H1 (cell line): ENCODE measurements around the gene KATNBL1. TPM values are rescaled to one million over a fixed set of nuclear protein-coding genes. Genes with fewer than 3 reads are reported as not detected.

ENCODE experiments used
- CTCF ChIA-PET: fragments of 300-600 bp; sonication (Branson Sonifier 250); formaldehyde crosslinking; loops from one replicate; lab custom pipeline; 2021; ENCODE audit not compliant: partially characterized antibody; lab: Charles Lee
- POLR2A ChIA-PET: fragments of 300-600 bp; sonication (Branson Sonifier 250); formaldehyde crosslinking; loops from one replicate; lab custom pipeline; 2021; ENCODE audit warnings: inconsistent platforms; ENCODE audit not compliant: partially characterized antibody; lab: Charles Lee
- DNase-seq, 2 experiments: peaks; one replicate each; pipeline versions ENCODE4 v3.0.0 to v3.0.0-alpha.2; 2010 to 2022; ENCODE audit warnings: low spot score in 2 of 2, low read depth in 1 of 2, mixed read lengths in 1 of 2
- FAIRE-seq: peaks from 2 replicates; lab custom pipeline; 2011; peaks lifted over from hg19 to GRCh38; lab: Jason Lieb, UNC
- H2AFZ ChIP-seq: 2 replicates; pipeline ENCODE4 v1.8.1; 2012; ENCODE audit warnings: low read length, inconsistent platforms
- H2AK5ac ChIP-seq: 2 replicates; pipeline ENCODE4 v1.6.1; 2013; ENCODE audit warnings: low read depth, low read length
- H2BK120ac ChIP-seq: replicated peaks from 2 replicates; pipeline ENCODE3; 2013; ENCODE audit warnings: low read depth, low read length, inconsistent platforms
- H2BK12ac ChIP-seq: 2 replicates; pipeline ENCODE4 v1.6.1; 2013; ENCODE audit warnings: low read depth, low read length
- H2BK15ac ChIP-seq: 2 replicates; pipeline ENCODE4 v1.6.1; 2013; ENCODE audit warnings: low read length
- H2BK20ac ChIP-seq: 2 replicates; pipeline ENCODE4 v1.6.1; 2013; ENCODE audit warnings: low read length
- H2BK5ac ChIP-seq: 2 replicates; pipeline ENCODE4 v1.6.1; 2013; ENCODE audit warnings: low read depth, low read length
- H3K14ac ChIP-seq: 2 replicates; pipeline ENCODE4 v1.6.1; 2013; ENCODE audit warnings: inconsistent platforms; ENCODE audit not compliant: insufficient read length
- H3K18ac ChIP-seq: 2 replicates; pipeline ENCODE4 v1.6.1; 2013; ENCODE audit warnings: low read length; ENCODE audit errors: extremely low read depth
- H3K23ac ChIP-seq: 2 replicates; pipeline ENCODE4 v1.6.1; 2013; ENCODE audit warnings: inconsistent platforms; ENCODE audit not compliant: insufficient read length
- H3K23me2 ChIP-seq: 2 replicates; pipeline ENCODE4 v1.6.1; 2013; ENCODE audit warnings: low read depth, low read length
- H3K27ac ChIP-seq: 2 replicates; pipeline ENCODE4 v1.6.1; 2011; ENCODE audit warnings: low read depth, low read length, inconsistent platforms
- H3K27me3 ChIP-seq, 4 experiments: replicated peaks in 1 of 4; 1 replicate in 1 of 4; 2 replicates in 3 of 4; pipeline versions ENCODE4 v1.6.1 to v1.8.1; 2011 to 2013; ENCODE audit warnings: low read length in 3 of 4, mild to moderate bottlenecking in 3 of 4, inconsistent platforms in 2 of 4, mixed read lengths in 2 of 4, moderate library complexity in 1 of 4; ENCODE audit not compliant: control insufficient read depth in 3 of 4, insufficient read depth in 3 of 4; ENCODE audit errors: extremely low read depth in 1 of 4
- H3K36me3 ChIP-seq, 4 experiments: 2 replicates each; pipeline versions ENCODE4 v1.6.1 to v1.8.1; 2011 to 2013; ENCODE audit warnings: mild to moderate bottlenecking in 4 of 4, low read length in 3 of 4, moderate library complexity in 2 of 4, control low read depth in 1 of 4, inconsistent platforms in 1 of 4; ENCODE audit not compliant: insufficient read depth in 4 of 4, control insufficient read depth in 2 of 4
- H3K4ac ChIP-seq: replicated peaks from 2 replicates; pipeline ENCODE3; 2013; ENCODE audit warnings: low read length, low read depth, mixed read lengths, inconsistent platforms; ENCODE audit not compliant: insufficient read length
- H3K4me1 ChIP-seq, 4 experiments: replicated peaks in 1 of 4; 1 replicate in 1 of 4; 2 replicates in 3 of 4; pipeline versions ENCODE4 v1.6.1 to v1.8.1; 2011 to 2013; ENCODE audit warnings: low read length in 3 of 4, inconsistent platforms in 2 of 4, mixed read lengths in 1 of 4; ENCODE audit not compliant: insufficient read depth in 4 of 4, control insufficient read depth in 3 of 4
- H3K4me2 ChIP-seq, 2 experiments: 2 replicates each; pipeline versions ENCODE4 v1.6.1 to v1.8.1; 2011 to 2013; ENCODE audit warnings: low read depth in 2 of 2, low read length in 2 of 2, control low read depth in 1 of 2, inconsistent platforms in 1 of 2, mild to moderate bottlenecking in 1 of 2; ENCODE audit not compliant: insufficient read depth in 1 of 2
- H3K4me3 ChIP-seq, 4 experiments: fragments of 200-600, 300-600 bp in 1 of 4; sonication (generic), shearing (Covaris generic), sonication (Bioruptor Twin) in 1 of 4; 2 replicates each; pipeline versions ENCODE4 v1.5.1 to v1.8.1; 2011 to 2016; ENCODE audit warnings: low read length in 4 of 4, low read depth in 3 of 4, control low read depth in 2 of 4, inconsistent platforms in 2 of 4, mild to moderate bottlenecking in 2 of 4, mixed read lengths in 1 of 4, moderate library complexity in 1 of 4; ENCODE audit not compliant: insufficient read depth in 2 of 4; ENCODE audit errors: extremely low read depth in 1 of 4
- H3K56ac ChIP-seq: replicated peaks from 2 replicates; pipeline ENCODE3; 2013; ENCODE audit warnings: low read depth, mild to moderate bottlenecking, mixed read lengths, low read length, inconsistent platforms; ENCODE audit not compliant: insufficient read length
- H3K79me1 ChIP-seq: 2 replicates; pipeline ENCODE4 v1.6.1; 2013; ENCODE audit warnings: low read depth, low read length, control low read depth
- H3K79me2 ChIP-seq, 2 experiments: 2 replicates each; pipeline versions ENCODE4 v1.6.1 to v1.8.1; 2012 to 2013; ENCODE audit warnings: low read length in 2 of 2, mild to moderate bottlenecking in 2 of 2, inconsistent platforms in 1 of 2; ENCODE audit not compliant: insufficient read depth in 2 of 2, control insufficient read depth in 1 of 2
- H3K9ac ChIP-seq, 4 experiments: replicated peaks in 1 of 4; 1 replicate in 1 of 4; 2 replicates in 3 of 4; pipeline versions ENCODE4 v1.6.1 to v1.8.1; 2011 to 2013; ENCODE audit warnings: low read depth in 3 of 4, low read length in 3 of 4, control low read depth in 2 of 4, mild to moderate bottlenecking in 2 of 4, moderate library complexity in 2 of 4, inconsistent platforms in 1 of 4; ENCODE audit errors: extremely low read depth in 1 of 4
- H3K9me3 ChIP-seq, 2 experiments: 2 replicates each; pipeline versions ENCODE4 v1.6.1 to v1.8.1; 2012 to 2013; ENCODE audit warnings: mild to moderate bottlenecking in 2 of 2, moderate library complexity in 2 of 2, control low read depth in 1 of 2, inconsistent platforms in 1 of 2, low read depth in 1 of 2, low read length in 1 of 2, mixed read lengths in 1 of 2; ENCODE audit not compliant: insufficient read depth in 2 of 2
- H4K20me1 ChIP-seq, 2 experiments: replicated peaks in 1 of 2; 2 replicates each; pipeline versions ENCODE3 to v1.8.1; 2011 to 2013; ENCODE audit warnings: inconsistent platforms in 2 of 2, low read length in 2 of 2, mild to moderate bottlenecking in 1 of 2; ENCODE audit not compliant: insufficient read depth in 2 of 2, control insufficient read depth in 1 of 2
- H4K5ac ChIP-seq: 2 replicates; pipeline ENCODE4 v1.6.1; 2013; ENCODE audit warnings: low read length, low read depth, mixed read lengths, inconsistent platforms; ENCODE audit not compliant: insufficient read length
- H4K8ac ChIP-seq: 2 replicates; pipeline ENCODE4 v1.8.0; 2013; ENCODE audit warnings: mild to moderate bottlenecking, moderate library complexity, low read length, inconsistent platforms; ENCODE audit not compliant: insufficient read depth; ENCODE audit errors: extremely low read depth
- H4K91ac ChIP-seq: replicated peaks from 2 replicates; pipeline ENCODE3; 2013; ENCODE audit warnings: low read length, mixed read lengths, inconsistent platforms; ENCODE audit not compliant: insufficient read length
- BACH1 ChIP-seq: IDR thresholded peaks from 2 replicates; pipeline ENCODE4 v1.6.1; 2012; ENCODE audit warnings: low read length, improper control_type of control experiment
- BCL11A ChIP-seq, 2 experiments: IDR thresholded peaks; one replicate each; pipeline ENCODE4 v1.6.1; 2011; ENCODE audit warnings: low read depth in 2 of 2, low read length in 2 of 2, mild to moderate bottlenecking in 2 of 2
- BRCA1 ChIP-seq: IDR thresholded peaks from 2 replicates; pipeline ENCODE4 v1.6.1; 2012; ENCODE audit warnings: low read depth, low read length, improper control_type of control experiment
- CBX8 ChIP-seq: fragments of 300-800, 300-1000 bp; sonication (generic); IDR thresholded peaks from 2 replicates; pipeline ENCODE4 v1.7.1; 2016; ENCODE audit warnings: low read depth, low read length, borderline replicate concordance
- CREB1 ChIP-seq: IDR thresholded peaks from 2 replicates; pipeline ENCODE4 v1.6.1; 2012; ENCODE audit warnings: inconsistent platforms
- KDM5A ChIP-seq: fragments of 200-600 bp; IDR thresholded peaks from 2 replicates; pipeline ENCODE4 v1.7.1; 2012; ENCODE audit warnings: mild to moderate bottlenecking, low read length, inconsistent platforms, mixed read lengths
- MAFK ChIP-seq: IDR thresholded peaks from 2 replicates; pipeline ENCODE4 v1.6.1; 2012; ENCODE audit warnings: low read depth, mild to moderate bottlenecking, improper control_type of control experiment, low read length
- NRF1 ChIP-seq: IDR thresholded peaks from 2 replicates; pipeline ENCODE4 v1.6.1; 2011; ENCODE audit warnings: mild to moderate bottlenecking, low read depth, low read length, improper control_type of control experiment
- PHF8 ChIP-seq: fragments of 200-600 bp; sonication (generic); conservative IDR thresholded peaks from 2 replicates; pipeline ENCODE4 v1.7.1; 2012; ENCODE audit warnings: low read depth, mild to moderate bottlenecking, inconsistent platforms, low read length, moderate library complexity
- RAD21 ChIP-seq, 2 experiments: IDR thresholded peaks in 1 of 2; conservative IDR thresholded peaks in 1 of 2; 2 replicates each; pipeline ENCODE4 v1.6.1; 2011; ENCODE audit warnings: low read depth in 2 of 2, low read length in 2 of 2, improper control_type of control experiment in 1 of 2, inconsistent platforms in 1 of 2, mild to moderate bottlenecking in 1 of 2, moderate library complexity in 1 of 2
- RXRA ChIP-seq: IDR thresholded peaks from 2 replicates; pipeline ENCODE4 v1.6.1; 2011; ENCODE audit warnings: low read depth, mild to moderate bottlenecking, low read length, moderate library complexity; ENCODE audit not compliant: insufficient read depth
- SAP30 ChIP-seq: fragments of 300-600 bp; sonication (generic); IDR thresholded peaks from 2 replicates; pipeline ENCODE4 v1.7.1; 2012; ENCODE audit warnings: low read length, moderate library complexity, mild to moderate bottlenecking, inconsistent platforms; ENCODE audit not compliant: insufficient read depth, insufficient replicate concordance
- SUZ12 ChIP-seq: fragments of 200-600 bp; sonication (generic); IDR thresholded peaks from 2 replicates; pipeline ENCODE4 v1.6.1; 2012; ENCODE audit warnings: mild to moderate bottlenecking, inconsistent platforms, low read length, moderate library complexity, mixed read lengths
- TAF1 ChIP-seq: IDR thresholded peaks from 2 replicates; pipeline ENCODE4 v1.6.1; 2011; ENCODE audit warnings: mild to moderate bottlenecking, low read depth, low read length
- TCF12 ChIP-seq: IDR thresholded peaks from 2 replicates; pipeline ENCODE4 v1.6.1; 2011; ENCODE audit warnings: low read depth, mild to moderate bottlenecking, low read length
- YY1 ChIP-seq: IDR thresholded peaks from 2 replicates; pipeline ENCODE4 v1.6.1; 2011; ENCODE audit warnings: low read depth, mild to moderate bottlenecking, low read length
- WGBS, 2 experiments: shearing (Covaris generic) in 1 of 2; methylation state at CpG; one replicate each; pipeline versions ENCODE4 v1.1.6 to v1.1.7; 2013 to 2015; ENCODE audit warnings: low lambda C conversion rate in 2 of 2, mixed read lengths in 2 of 2, inconsistent platforms in 1 of 2, low coverage in 1 of 2, missing lambda C conversion rate in 1 of 2; ENCODE audit not compliant: insufficient replicate concordance in 2 of 2, insufficient coverage in 1 of 2, insufficient read length in 1 of 2; ENCODE audit errors: extremely low coverage in 1 of 2, missing lambda C conversion rate in 1 of 2; 5-methylcytosine and 5-hydroxymethylcytosine counted together
- polyA plus RNA-seq, 7 experiments: library from polyadenylated mRNA; depleted of rRNA in 3 of 7; stranded (reverse) in 5 of 7; unstranded in 2 of 7; fragments of >200 nt in 5 of 7; fragments of 200-250 nt in 2 of 7; gene quantifications; 1 replicate in 5 of 7; 2 replicates in 1 of 7; 4 replicates in 1 of 7; pipeline versions ENCODE4 v1.2.1 to v1.2.3, GENCODE V29; 2011 to 2013; ENCODE audit warnings: missing spikeins in 2 of 7, mixed read lengths in 2 of 7
- total RNA-seq: library from RNA; stranded (reverse); fragmentation: NEBNext Ultra II Directional; extraction: Animal tissue kit (Norgen Biotek cat#: 25700); gene quantifications from 2 replicates; pipeline ENCODE4 v1.2.1, GENCODE V29; 2021

KATNBL1 gene
- total and polyA plus RNA-seq, 2 of the 8 experiments (the other 6 are each of a cell fraction or from before 2014, with no cell fraction given) = 14.2 to 51.4 TPM

DNA sequence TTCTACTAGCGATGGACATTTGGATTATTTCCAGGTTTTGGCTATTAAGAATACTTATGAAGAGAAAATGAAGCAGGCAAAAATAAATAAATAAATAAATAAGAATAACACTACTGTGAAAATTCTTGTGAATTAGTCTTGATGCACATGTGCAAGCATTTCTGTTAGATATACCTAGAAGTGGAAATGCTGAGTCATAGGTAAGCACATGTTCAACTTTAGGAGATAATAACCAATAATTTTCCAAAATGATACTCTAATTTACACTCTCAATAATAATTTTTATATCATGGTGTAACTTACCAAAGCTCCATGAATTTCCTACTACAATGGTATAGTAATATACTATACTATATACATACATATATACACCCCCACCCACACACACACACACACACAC is 38.3 kb upstream of the KATNBL1 start:
- Histone ChIP-seq H3K23ac (no peak overlapping the region), H2BK120ac (no peak overlapping the region), H3K4me2 (no peak overlapping the region), H2BK12ac (no peak overlapping the region), H3K4ac (no peak overlapping the region), H2BK20ac (no peak overlapping the region), H4K91ac (no peak overlapping the region), H4K5ac (no peak overlapping the region), H3K79me2 (no peaks in the 10 kb centered on the region), H2BK15ac (no peak overlapping the region), H2AK5ac (no peak overlapping the region), H3K79me1 (no peaks in the 10 kb centered on the region), H3K14ac (no peak overlapping the region), H2AFZ (no peak overlapping the region), H3K9ac (no peak overlapping the region), H3K36me3 (peaks cover 0 to 5% (median 0%) of the 10 kb centered on the region in 4 experiments; a peak in 3 of 8 replicates), H3K23me2 (no peaks in the 10 kb centered on the region), H2BK5ac (no peak overlapping the region), H3K4me1 (no peaks in the 10 kb centered on the region), H3K9me3 (no peaks in the 10 kb centered on the region), H3K27me3 (no peaks in the 10 kb centered on the region), H3K4me3 (no peak overlapping the region), H3K27ac (no peak overlapping the region), H4K20me1 (no peaks in the 10 kb centered on the region), H3K18ac (no peak overlapping the region), H4K8ac (no peak overlapping the region), H3K56ac (no peak overlapping the region)
- 100% methylated on average over 1 of the region's 1 CpG; no CpG with 5 or more reads in 1 of the 2 experiments for WGBS, 2 experiments
- POLR2A ChIA-PET = no interaction called here
- DNase-seq (no peak), FAIRE-seq (no peak)
- CTCF ChIA-PET = interaction anchor here (0.8 kb wide), 1 partner anchor 8 kb away, joined by 3 read pairs; no protein-coding TSS in a partner anchor
- no peak for TF ChIP-seq BCL11A (IDR thresholded peaks at IDR 0.05; ENCODE audit: low read depth in 2 of 2, low read length in 2 of 2)
- TF ChIP-seq NRF1 = no peak
- no peak for TF ChIP-seq TAF1
- TF ChIP-seq YY1 = no peak
- no peak for TF ChIP-seq SUZ12
- no peak for TF ChIP-seq RXRA
- no peak for TF ChIP-seq BACH1
- TF ChIP-seq PHF8 = no peak
- no peak for TF ChIP-seq SAP30
- TF ChIP-seq RAD21 (IDR thresholded peaks at IDR 0.05 in 1 of 2, conservative IDR thresholded peaks at IDR 0.05 in 1 of 2; ENCODE audit: low read depth in 2 of 2, low read length in 2 of 2) = no peak
- TF ChIP-seq BRCA1 = no peak
- no peak for TF ChIP-seq TCF12
- TF ChIP-seq KDM5A = no peak
- no peak for TF ChIP-seq CBX8
- no peak for TF ChIP-seq MAFK
- TF ChIP-seq CREB1 = no peak
